ENCODE measurements around the gene LDLRAD3.

DNA sequence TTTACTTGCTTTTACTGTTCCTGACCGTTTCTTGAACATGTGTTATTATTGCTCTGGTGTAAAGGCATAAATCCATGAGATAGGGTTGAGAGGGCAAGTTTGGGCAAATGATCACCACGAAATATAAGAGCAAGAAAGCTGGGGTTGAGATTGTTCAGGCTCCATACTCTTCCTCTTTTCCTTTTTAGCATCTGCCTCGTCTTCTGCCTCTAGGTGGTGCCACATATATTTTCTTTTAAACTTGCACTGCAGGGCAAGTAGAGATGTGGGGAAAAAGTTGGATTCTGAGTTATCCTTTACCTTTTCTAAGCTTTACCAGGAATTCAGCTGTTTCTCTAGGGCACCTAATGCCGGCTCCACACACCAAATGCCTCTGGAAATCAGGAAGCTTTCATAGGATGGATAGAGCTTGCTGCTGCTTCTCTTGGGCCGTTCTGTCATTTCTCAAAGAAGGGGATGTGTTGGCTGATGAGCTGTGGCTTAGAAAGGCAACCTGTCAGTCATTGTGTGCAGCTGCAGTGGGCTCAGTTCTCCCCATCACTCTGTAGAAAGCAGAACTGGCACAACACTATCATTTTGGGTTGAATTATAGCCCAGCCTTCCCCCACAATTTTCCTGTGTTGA, 98.2 kb downstream of the LDLRAD3 start:
- TF ChIP-seq, protein P1, sequence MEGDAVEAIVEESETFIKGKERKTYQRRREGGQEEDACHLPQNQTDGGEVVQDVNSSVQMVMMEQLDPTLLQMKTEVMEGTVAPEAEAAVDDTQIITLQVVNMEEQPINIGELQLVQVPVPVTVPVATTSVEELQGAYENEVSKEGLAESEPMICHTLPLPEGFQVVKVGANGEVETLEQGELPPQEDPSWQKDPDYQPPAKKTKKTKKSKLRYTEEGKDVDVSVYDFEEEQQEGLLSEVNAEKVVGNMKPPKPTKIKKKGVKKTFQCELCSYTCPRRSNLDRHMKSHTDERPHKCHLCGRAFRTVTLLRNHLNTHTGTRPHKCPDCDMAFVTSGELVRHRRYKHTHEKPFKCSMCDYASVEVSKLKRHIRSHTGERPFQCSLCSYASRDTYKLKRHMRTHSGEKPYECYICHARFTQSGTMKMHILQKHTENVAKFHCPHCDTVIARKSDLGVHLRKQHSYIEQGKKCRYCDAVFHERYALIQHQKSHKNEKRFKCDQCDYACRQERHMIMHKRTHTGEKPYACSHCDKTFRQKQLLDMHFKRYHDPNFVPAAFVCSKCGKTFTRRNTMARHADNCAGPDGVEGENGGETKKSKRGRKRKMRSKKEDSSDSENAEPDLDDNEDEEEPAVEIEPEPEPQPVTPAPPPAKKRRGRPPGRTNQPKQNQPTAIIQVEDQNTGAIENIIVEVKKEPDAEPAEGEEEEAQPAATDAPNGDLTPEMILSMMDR (optimal IDR thresholded peaks at IDR 0.05 in 1 of 3, IDR thresholded peaks at IDR 0.05 in 1 of 3, conservative IDR thresholded peaks at IDR 0.05 in 1 of 3; ENCODE audit: extremely low read depth in 1 of 3, insufficient read depth in 2 of 3, low read length in 3 of 3) = peak; percentile 34 to 59 (median 35)
- TF ChIP-seq EZH2 (IDR thresholded peaks at IDR 0.05; ENCODE audit: low read length) = no peak

Measured in keratinocyte (primary cell).